OCI-LY1 (cell line): ENCODE measurements around the gene NPM1.

Source experiments
- EZH2 ChIP-seq: fragments of 200-600 bp; sonication (generic), shearing (Covaris generic); IDR thresholded peaks from 2 replicates; pipeline ENCODE4 v1.8.0; 2017; ENCODE audit warnings: borderline replicate concordance, mixed run types, mild to moderate bottlenecking, antibody characterized with exemption, low read length, moderate library complexity, mixed read lengths
- TF ChIP-seq, protein P1 (sequence below): fragments of 200-600 bp; sonication (generic), shearing (Covaris generic); IDR thresholded peaks from 2 replicates; pipeline ENCODE4 v1.5.1; 2017; ENCODE audit warnings: mild to moderate bottlenecking, antibody characterized with exemption, low read length, moderate library complexity, mixed read lengths

DNA sequence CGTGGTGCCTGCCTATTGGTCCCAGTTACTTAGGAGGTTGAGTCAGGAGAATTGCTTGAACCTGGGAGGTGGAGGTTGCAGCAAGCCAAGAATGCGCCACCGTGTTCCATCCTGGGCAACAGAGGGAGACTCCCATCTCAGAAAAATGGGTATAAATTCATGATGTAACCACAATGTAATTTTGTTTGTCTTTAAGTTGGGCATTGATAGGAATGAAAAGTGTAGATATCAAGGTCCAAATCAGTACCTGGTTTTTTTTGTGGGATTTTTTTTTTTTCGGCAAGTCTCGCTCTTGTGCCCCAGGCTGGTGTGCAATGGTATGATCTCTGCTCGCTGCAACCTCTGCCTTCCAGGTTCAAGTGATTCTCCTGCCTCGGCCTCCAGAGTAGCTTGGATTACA, 7.4 kb downstream of the NPM1 start:
- TF ChIP-seq, protein P1, sequence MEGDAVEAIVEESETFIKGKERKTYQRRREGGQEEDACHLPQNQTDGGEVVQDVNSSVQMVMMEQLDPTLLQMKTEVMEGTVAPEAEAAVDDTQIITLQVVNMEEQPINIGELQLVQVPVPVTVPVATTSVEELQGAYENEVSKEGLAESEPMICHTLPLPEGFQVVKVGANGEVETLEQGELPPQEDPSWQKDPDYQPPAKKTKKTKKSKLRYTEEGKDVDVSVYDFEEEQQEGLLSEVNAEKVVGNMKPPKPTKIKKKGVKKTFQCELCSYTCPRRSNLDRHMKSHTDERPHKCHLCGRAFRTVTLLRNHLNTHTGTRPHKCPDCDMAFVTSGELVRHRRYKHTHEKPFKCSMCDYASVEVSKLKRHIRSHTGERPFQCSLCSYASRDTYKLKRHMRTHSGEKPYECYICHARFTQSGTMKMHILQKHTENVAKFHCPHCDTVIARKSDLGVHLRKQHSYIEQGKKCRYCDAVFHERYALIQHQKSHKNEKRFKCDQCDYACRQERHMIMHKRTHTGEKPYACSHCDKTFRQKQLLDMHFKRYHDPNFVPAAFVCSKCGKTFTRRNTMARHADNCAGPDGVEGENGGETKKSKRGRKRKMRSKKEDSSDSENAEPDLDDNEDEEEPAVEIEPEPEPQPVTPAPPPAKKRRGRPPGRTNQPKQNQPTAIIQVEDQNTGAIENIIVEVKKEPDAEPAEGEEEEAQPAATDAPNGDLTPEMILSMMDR = no peak
- no peak for TF ChIP-seq EZH2
